WI38 (cell line): Measurements from ENCODE around the gene KRT4.

Source experiments
- H3K4me3 ChIP-seq: 2 replicates; pipeline ENCODE4 v1.5.1; 2011; ENCODE audit warnings: low read depth, mild to moderate bottlenecking, control low read depth, low read length
- TF ChIP-seq, protein P1 (sequence below): IDR thresholded peaks from 2 replicates; pipeline ENCODE4 v1.5.1; 2012; ENCODE audit warnings: low read depth, mild to moderate bottlenecking, control low read depth, low read length

Gene KRT4

DNA sequence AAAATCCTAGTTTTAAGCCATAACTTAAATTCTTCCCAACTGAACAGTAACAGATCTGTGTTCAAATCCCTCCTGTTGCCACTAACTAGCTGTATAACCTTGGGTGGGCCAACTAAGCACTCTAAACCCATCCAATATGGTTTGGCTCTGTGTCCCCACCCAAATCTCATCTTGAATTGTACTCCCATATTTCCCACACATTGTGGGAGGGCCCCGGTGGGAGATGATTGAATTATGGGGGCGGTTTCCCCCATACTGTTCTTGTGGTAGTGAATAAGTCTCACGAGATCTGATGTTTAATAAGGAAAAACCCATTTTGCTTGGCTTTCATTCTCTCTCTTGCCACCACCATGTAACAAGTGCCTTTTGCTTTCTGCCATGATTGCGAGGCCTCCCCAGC lies 1.2 kb upstream of the KRT4 start:
- TF ChIP-seq, protein P1, sequence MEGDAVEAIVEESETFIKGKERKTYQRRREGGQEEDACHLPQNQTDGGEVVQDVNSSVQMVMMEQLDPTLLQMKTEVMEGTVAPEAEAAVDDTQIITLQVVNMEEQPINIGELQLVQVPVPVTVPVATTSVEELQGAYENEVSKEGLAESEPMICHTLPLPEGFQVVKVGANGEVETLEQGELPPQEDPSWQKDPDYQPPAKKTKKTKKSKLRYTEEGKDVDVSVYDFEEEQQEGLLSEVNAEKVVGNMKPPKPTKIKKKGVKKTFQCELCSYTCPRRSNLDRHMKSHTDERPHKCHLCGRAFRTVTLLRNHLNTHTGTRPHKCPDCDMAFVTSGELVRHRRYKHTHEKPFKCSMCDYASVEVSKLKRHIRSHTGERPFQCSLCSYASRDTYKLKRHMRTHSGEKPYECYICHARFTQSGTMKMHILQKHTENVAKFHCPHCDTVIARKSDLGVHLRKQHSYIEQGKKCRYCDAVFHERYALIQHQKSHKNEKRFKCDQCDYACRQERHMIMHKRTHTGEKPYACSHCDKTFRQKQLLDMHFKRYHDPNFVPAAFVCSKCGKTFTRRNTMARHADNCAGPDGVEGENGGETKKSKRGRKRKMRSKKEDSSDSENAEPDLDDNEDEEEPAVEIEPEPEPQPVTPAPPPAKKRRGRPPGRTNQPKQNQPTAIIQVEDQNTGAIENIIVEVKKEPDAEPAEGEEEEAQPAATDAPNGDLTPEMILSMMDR = no peak
- H3K4me3 ChIP-seq = no peak overlapping the region

DNA sequence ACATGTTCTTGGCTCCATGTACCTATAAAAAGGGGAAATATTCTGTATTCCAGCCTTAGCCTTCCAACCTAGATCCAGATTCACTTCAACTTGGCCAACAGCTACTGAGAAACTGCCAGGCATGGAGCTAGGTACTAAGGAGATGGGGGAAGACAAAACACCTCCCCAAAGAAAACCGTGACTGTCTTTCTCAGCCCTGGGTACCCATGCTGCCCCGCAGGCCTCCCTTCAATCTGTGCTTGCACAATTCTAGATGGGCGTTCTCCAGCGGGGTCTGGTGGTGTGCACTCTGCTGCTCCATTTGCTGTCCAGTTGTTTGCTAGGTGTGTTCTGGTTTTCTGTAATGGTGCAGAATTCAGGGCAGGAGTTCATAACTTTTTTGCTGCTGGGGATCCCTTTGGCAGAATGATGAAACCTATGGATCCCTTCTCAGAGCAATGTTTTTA lies 817 bp upstream of the KRT4 start:
- TF ChIP-seq, protein P1 = no peak

DNA sequence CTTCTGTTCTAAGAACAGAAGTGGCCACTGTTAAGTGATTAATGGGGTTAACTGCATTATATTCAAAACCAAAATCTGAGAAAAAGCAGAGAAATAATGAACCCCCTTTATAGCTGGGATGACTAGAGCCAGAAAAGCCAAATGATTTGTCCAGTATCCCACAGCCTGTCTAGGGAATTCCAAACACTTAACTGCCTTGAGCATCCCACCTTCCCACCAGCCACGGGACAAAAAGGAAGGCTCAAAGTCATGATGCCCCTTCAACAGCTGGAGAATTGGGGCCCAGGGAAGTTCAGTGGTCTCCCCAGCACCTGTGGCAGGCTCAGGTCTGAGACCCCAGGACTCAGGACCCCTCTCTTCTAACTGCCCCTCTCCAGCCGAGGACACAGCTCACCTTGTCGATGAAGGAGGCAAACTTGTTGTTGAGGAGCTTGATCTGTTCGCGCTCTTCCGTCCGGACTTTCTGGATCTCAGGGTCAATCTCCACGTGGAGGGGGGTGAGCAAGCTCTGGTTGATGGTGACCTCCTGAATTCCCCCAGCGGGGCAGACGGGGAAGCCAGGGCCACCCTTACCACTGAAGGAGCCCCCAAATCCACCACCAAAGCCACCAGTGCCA lies 605 bp downstream of the KRT4 start:
- TF ChIP-seq, protein P1 = no peak
- no peak overlapping the region for H3K4me3 ChIP-seq

More for the DNA sequence above, 817 bp upstream of the KRT4 start:
- H3K4me3 ChIP-seq = no peak overlapping the region

DNA sequence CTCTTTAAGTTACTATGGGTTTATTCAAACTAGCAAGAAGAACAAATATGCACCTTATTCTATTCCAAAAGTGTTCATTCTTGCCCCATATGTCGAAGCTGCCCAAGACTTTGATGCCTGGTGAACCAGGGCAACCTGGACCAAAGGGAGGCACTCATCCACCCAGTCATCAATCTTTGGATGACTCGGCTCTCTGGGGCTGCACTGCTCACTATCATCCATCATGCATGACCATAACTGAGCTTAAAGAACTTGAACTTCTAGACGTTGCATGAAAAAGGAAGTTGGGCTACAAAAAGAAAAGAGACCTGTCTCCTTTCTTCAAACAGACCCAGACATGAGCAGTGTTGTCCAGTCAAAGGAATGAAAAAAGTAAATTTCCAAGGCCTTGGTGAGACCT lies 1.2 kb downstream of the KRT4 start:
- no peak overlapping the region for H3K4me3 ChIP-seq
- TF ChIP-seq, protein P1 = no peak

DNA sequence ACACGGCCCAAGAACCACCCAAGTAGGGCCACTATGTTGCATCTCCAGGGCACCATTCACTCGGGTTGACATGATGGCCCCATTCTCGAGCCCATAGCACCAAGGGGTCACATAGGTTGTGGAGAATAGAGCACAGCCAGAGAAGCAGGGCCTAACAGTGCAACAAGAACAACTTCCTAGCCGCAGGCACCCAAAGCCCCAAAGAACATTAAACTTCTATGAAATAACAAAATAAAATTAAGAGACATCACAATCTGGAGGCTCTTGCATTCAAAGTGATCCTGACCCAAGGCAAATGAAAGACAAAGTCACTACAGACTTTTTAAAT lies 1.9 kb downstream of the KRT4 start:
- no peak overlapping the region for H3K4me3 ChIP-seq
- TF ChIP-seq, protein P1 = no peak

DNA sequence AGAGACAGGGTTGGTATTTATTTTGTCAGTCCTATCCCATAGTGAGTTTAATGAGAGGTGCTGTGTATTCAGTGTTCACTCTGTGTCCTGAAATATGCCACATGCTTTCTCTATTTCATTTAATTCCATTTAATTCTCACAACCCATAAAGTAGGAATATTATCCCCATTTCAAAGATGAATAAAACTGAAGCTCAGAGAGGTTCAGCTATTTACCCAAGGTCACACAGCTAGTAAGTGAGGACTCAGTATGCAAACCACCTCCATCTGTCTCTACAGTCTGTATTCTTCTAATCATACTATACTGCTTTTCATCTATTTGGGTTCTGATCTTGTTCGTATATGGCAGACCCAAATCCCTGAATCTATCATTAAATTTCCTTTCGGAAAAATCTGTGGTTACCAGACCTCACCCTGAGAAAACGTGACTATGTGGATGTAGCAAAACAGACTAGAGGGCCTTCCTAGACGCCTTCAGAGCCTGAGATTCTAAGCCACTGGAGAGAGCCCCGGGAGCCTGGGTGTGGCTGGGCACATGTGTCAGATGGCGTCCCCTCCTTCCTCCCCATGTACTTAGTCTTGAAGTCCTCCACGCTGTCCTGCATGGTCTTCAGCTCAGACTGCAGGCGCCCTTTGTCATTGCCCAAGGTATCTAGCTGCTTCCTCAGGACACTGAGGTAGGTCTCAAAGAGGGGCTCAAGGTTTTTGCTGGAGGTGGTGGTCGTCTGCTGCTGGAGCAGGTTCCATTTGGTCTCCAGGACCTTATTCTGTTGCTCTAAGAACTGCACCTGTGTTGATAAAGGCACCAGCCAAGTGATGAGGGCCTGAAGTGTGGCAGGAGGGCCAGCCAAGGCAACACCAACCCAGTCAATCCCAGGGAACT lies 2.5 kb downstream of the KRT4 start:
- H3K4me3 ChIP-seq = no peak overlapping the region
- TF ChIP-seq, protein P1 = no peak

DNA sequence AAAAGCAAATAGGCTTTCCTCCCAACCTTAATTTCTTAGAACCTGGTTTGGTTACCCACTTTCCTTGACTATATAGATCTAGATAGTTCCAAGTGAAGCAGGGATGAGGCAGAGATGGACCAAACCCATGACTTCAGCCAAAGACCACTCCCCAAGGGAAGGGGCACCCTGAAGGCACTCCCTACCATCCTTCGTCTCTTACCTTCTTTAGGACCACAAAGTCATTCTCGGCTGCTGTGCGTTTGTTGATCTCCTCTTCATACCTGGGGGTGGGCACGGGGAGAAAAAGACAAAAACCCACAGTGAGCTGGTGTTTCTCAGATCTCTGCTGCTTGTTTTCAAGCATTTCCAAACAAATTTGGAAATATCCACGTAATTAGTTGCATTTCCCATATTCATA lies 3.4 kb downstream of the KRT4 start:
- TF ChIP-seq, protein P1 = no peak
- no peak overlapping the region for H3K4me3 ChIP-seq
